KBM-7 (cell line): Measurements from ENCODE around the gene IGF2R.
"Not testable (repeated sequence)": the region's sequence is repeated elsewhere in the genome, so short reads cannot be mapped to it uniquely, and the experiment has no call there.

Source experiments
- DNase-seq: peaks from one replicate; pipeline ENCODE4 v3.0.0-alpha.2; 2015
- in situ Hi-C: fragments of 300-500 bp; cut with MboI; formaldehyde crosslinking; loops from 2 replicates; pipeline ENCODE4 v1.14.3; 2020; ENCODE audit warnings: low sequenced_read_pairs, low pct_unique_long_range_greater_than_20kb, mixed read lengths

Gene IGF2R

GRCh38 chr6:159985296-159985945 lies 16.5 kb downstream of the IGF2R start:
- no peak for DNase-seq
- in situ Hi-C loops, result no loop called here

DNA sequence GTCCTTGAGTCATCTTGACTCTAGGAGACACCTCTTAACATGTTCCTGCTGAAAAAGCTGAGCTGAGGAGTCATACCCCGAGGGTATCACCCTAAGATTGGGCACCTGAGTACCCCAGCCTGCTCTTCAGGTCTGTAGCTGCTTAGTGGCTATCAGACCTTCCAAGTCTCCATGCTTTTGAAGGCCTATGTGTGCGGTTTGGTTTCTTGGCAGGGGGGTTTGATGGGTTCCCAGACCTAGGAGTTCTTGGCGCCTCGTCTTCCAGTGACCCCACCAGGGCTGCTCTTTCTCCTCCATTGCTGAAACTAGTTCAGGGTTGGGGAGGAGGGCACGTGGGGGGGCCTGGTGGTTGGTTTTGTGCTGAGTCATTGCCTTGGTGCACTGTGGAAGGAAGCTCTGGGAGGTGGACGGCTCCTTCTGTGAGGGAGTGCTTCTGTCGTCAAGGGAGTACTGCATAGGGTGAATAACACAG lies 20.1 kb downstream of the IGF2R start:
- in situ Hi-C loops, result no loop called here
- DNase-seq, result peak; percentile 61

GRCh38 chr6:159989492-159990480 lies 20.9 kb downstream of the IGF2R start:
- in situ Hi-C loops, result no loop called here
- peak; percentile 79 for DNase-seq

- in situ Hi-C loops, result no loop called here
- no peak for DNase-seq
Measured at GRCh38 chr6:159992366-159992765, 23.5 kb downstream of the IGF2R start.

DNA sequence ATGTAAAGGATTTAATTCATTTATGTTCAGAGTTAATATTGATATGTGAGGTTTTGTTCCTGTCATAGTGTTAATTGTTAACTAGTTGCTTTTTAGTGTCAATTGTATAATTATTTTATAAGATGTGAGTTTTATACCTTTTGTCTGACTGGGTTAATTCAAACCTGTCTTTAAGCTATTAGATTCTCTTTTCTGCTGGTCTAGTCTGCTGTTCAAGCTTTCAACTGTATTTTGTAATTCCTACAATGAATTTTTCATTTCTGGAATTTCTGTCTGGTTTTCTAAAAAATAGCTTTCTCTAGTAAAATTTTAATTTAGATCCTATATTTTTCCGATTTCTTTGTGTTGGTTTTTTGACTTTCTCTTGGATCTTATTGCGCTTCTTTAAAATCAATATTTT lies 26.5 kb downstream of the IGF2R start:
- in situ Hi-C loops, result no loop called here
- DNase-seq, result no peak

DNA sequence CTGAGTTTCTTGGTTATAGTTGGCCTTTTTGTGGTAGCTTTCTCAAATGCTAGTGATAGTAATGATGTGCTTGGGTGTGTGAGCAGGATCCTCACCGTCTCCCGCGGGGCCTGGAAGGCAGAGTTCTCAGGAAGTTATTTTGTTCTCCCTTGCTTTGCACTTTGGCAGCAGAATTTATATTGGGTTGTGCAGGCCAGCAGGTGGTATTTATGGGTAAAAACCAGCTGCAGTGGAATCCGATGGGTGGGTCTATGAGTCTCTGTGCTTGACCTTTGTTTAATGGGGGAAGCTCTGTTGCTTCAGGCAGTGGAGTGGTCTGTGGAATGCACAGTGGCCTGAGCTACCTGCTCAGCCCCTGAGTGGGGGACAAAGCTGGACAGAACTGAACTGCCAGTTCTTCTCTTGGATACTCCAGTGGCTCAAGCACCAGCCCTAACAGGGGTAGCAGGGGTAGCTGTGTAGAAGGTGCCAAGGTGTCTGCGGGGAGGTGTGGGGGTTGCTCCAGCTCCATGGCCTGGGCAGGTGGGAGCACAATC lies 27.3 kb downstream of the IGF2R start:
- in situ Hi-C loops, result no loop called here

DNA sequence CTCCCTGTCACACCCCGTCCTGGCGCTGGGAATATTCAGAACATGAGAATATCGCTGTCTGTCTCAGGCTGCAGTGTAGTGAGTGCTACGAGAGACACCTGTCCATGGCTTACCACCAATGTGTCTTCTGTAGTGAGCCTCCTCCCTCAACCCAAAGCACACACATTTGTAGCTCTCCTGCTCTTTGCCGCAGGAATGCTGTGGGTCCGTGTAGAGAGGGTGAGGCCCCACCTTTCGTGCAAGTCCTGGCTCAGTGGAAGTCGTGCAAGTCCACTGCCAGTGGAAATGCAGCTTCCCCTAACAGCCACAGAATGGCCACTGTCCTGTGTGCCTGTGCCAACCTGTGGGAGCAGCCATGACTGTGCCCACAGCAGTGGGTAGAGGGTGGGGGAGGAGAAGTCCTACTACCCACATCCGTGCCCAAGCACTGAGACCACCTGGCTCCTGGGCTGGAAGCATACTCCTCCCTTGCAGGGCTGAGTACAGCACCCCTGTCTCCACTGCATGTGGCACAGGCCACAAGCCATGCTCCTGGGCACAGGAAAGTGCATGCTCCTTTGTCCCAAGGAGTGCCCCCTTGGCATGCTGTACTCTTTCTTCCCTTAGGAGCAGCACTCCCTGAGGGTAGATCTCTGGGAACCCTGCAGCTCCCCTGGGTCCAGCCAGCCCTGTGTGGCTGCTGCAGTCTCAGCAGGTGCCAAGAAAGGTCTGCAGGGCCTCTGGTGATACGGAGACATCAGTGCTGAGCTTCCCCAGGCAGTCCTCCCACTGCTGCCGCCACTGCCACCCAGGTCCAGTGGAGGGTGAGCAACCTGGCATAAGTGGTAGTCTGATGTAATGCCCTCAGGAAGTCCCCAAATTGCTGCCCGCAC lies 28.0 kb downstream of the IGF2R start:
- in situ Hi-C loops, result no loop called here
- no peak for DNase-seq

More for the DNA sequence above, 27.3 kb downstream of the IGF2R start:
- DNase-seq, result no peak

DNA sequence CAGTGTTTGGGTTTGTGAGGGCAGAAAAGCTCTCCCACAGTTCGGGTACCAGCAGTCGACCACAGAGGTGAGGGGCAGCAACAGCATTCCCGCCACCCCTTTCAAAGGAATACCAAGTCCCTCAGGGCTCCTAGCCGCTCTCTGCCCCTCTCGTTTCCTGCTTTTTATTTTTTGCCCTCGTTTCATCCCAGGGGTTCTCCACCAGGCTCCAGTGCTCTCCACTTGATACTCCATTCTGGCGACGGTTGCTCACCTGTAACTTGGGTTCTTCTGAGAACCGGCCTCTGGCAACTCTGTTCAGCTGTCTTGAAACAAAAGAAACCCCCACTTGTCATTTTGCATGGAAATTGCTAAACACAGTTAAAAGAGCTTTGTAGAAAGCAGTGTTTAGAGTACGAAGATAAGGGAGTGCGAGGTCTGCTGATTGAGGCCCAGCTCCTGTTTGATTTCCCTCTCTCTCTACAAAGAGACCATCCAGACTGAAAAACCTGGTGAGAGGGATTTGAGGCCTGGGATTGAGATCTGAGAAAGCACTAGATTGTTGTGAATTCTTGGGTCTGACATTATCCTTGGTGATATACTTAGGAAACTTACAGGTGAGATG lies 28.7 kb downstream of the IGF2R start:
- in situ Hi-C loops, result no loop called here
- no peak for DNase-seq

GRCh38 chr6:159998538-159998937 lies 29.7 kb downstream of the IGF2R start:
- in situ Hi-C loops, result no loop called here
- DNase-seq, result no peak

- in situ Hi-C loops, result no loop called here
Measured at GRCh38 chr6:159999240-159999671, 30.4 kb downstream of the IGF2R start.

DNA sequence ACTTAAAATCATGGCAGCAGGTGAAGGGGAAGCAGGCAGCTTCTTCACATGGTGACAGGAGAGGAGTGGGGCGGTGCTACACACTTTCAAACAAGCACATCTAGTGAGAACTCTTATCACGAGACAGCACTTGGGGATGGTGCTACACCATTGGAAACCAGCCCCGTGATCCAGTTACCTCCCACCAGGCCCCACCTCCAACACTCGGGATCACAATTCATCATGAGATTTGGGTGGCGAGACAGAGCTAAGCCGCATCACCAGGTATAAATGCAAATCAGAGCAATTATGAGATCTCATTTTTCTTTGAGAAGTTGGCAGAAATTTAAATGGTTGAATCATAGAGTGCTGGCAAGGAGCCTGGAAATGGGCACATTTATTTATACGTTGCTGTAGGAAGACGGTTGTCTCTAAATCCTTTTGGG lies 31.4 kb downstream of the IGF2R start:
- DNase-seq, result no peak
- in situ Hi-C loops, result no loop called here

More at GRCh38 chr6:159999240-159999671, 30.4 kb downstream of the IGF2R start:
- no peak for DNase-seq

GRCh38 chr6:160000893-160001427 lies 32.1 kb downstream of the IGF2R start:
- in situ Hi-C loops, DNase-seq: not testable (repeated sequence)

GRCh38 chr6:160002882-160003281 lies 34.0 kb downstream of the IGF2R start:
- in situ Hi-C loops, result no loop called here
- no peak for DNase-seq

DNA sequence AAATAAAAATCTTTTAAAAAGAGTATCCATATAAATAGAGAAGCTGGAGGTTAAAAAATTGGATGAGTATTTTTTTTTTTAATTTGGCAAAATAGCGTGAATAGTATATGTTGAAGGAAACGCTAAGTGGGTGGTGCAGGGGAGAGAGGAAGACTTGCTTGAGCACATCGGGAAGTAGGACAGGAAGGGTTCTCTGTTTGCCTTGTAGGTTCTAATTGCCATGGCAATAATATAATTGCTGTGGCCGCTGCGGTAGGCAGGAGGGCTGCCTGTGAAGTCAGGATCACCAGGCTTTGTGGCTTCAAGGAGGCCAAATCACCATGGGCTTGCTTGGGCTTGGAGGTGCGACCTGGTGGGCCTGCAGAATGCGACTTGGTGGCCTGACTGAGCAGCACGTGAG lies 35.1 kb downstream of the IGF2R start:
- DNase-seq, result no peak
- in situ Hi-C loops, result no loop called here

DNA sequence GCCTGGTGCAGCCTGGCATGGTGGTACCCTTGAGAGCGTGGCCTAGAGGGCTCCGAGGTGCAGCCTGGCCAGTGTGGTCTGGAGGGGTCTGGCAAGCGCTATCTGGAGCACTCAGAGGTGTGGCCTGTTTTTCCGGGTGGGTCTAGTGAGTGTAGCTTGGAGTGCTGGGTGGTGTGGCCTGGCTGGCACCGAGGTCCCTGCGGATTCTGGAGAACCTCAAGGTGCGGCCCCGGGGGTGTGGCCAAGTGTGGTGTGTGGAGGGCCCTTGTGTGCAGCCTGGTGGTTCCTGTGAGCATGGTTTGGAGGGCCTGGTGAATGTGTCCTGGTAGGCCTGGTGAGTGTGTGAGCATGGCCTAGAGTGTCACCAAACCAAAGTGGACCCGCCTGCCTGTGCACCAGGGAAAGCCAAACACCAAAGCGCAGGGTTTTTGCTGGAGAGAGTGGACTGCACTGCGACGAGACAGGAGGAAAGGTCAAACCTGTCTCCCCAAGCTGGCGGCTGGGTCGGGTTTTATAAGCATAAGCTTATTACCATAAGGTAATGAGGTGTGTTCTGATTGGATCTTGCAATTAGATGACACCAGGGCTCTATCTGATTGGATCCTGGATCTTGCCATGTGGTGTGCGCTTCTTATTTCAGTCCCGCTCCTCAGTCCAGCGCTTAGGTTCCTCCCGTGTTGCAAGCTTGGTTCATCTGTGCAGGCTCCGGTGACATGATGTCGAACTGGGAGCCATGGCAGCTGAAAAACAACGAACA lies 35.7 kb downstream of the IGF2R start:
- no peak for DNase-seq
- in situ Hi-C loops, result no loop called here

DNA sequence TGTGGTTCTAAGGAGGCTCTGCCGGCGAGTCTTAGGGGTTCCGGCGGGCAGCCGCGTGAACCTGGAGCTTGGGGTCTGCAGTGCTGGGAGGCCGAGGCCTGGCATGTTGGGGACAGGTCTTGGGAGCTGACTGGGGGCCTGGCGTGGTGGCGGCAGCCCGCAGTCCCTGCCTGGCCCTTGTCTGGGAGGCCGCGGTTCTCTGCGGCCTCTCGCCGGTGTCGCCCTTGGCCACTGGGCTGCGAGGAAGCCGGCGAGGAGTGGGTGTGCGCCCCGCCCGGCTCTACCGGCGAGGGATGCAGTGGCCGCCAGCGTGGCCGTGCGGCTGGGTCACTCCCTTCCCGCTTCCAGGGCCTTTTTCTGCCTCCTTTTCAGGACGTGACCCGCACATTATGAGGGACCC lies 36.3 kb downstream of the IGF2R start:
- in situ Hi-C loops, result no loop called here
- DNase-seq, result no peak

DNA sequence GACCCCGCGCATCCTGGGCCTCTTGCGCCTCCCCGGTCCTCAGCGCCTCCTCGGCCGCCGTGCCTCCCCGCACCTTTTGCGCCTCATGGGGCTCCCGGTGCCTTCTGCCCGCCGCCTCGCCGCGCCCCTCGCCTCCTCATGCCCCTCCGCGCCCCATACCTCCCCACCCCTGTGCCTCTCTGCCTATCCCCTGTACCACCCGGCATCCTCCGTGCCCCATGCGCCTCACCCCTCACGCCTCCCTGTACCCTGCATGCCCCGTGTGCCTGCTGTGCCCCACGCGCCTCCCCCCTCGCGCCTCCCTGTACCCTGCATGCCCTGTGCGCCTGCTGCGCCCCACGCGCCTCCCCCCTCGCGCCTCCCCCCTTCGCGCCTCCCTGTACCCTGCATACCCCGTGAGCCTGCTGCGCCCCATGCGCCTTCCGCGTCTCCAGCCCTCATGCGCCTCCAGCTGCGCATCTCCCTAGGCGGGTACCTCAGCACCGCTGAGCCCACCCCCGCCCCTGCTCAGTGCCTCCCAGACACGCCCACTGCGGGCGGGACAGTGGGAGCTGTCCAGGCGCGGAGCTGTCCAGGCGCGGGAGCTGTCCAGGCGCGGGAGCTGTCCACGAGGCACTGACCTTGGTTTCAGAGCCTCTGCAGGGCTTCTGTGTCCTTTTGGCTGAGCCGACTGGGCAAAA lies 37.1 kb downstream of the IGF2R start:
- DNase-seq, result no peak
- in situ Hi-C loops, result no loop called here
